Tibial nerve (tissue), 4 donors: ENCODE data around the gene HAND2.

Experiments
- EP300 ChIP-seq, 2 donors: sonication (generic); formaldehyde crosslinking; IDR thresholded peaks; one replicate each; pipeline ENCODE4 v1.6.1; 2017; ENCODE audit warnings: antibody characterized with exemption in 2 of 2, mild to moderate bottlenecking in 1 of 2
- TF ChIP-seq, protein P1 (sequence below), 5 experiments: fragments of 200-600 bp in 3 of 5; fragments of 450-650 bp in 2 of 5; sonication (generic) in 3 of 5; IDR thresholded peaks; one replicate each; pipeline ENCODE4 v1.5.1; 2016 to 2019; ENCODE audit warnings: antibody characterized with exemption in 5 of 5, mild to moderate bottlenecking in 3 of 5, moderate library complexity in 2 of 5

DNA sequence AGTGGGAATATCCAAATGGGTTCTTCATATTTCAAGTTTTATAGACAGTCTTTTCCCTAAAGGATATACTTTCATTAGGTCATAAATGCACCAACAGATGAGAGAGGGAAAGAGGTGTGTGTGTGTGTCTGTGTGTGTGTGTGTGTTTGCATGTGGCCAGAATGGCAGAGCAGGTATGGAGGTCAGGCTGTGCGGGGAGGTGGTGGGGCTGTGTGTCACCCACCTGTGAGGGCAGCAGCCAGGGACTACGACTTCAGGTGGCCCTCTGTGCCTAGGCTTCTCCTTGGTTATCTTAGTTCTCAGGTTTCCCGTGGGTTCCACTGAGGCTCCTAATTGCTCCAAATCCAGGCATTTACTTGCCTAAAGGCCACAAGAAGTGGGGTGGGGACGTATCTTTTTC lies 14.6 kb downstream of the HAND2 start:
- TF ChIP-seq, protein P1, sequence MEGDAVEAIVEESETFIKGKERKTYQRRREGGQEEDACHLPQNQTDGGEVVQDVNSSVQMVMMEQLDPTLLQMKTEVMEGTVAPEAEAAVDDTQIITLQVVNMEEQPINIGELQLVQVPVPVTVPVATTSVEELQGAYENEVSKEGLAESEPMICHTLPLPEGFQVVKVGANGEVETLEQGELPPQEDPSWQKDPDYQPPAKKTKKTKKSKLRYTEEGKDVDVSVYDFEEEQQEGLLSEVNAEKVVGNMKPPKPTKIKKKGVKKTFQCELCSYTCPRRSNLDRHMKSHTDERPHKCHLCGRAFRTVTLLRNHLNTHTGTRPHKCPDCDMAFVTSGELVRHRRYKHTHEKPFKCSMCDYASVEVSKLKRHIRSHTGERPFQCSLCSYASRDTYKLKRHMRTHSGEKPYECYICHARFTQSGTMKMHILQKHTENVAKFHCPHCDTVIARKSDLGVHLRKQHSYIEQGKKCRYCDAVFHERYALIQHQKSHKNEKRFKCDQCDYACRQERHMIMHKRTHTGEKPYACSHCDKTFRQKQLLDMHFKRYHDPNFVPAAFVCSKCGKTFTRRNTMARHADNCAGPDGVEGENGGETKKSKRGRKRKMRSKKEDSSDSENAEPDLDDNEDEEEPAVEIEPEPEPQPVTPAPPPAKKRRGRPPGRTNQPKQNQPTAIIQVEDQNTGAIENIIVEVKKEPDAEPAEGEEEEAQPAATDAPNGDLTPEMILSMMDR (IDR thresholded peaks at IDR 0.05), result no peak
- TF ChIP-seq EP300 (IDR thresholded peaks at IDR 0.05), result no peak
